ENCODE results near the gene CFAP61.

CFAP61 gene

GRCh38 chr20:20031790-20032189 lies 20.5 kb upstream of the CFAP61 start:
- no peak for ATAC-seq (ENCODE audit: low read depth)

GRCh38 chr20:20034486-20034885 lies 17.8 kb upstream of the CFAP61 start:
- Histone ChIP-seq H3K27ac (ENCODE audit: poor library complexity, severe bottlenecking) (no peak overlapping the region), H3K4me1 (ENCODE audit: insufficient read depth, poor library complexity, severe bottlenecking) (no peaks in the 10 kb centered on the region), H3K9me3 (ENCODE audit: severe bottlenecking) (no peaks in the 10 kb centered on the region), H3K36me3 (ENCODE audit: low read depth) (peaks cover 97% of the 10 kb centered on the region), H3K4me3 (ENCODE audit: severe bottlenecking) (no peak overlapping the region), H3K27me3 (ENCODE audit: insufficient read depth, poor library complexity, severe bottlenecking) (no peaks in the 10 kb centered on the region)
- TF ChIP-seq CTCF (IDR thresholded peaks at IDR 0.05; ENCODE audit: poor library complexity, severe bottlenecking) = no peak
- ATAC-seq (ENCODE audit: low read depth) (no peak), DNase-seq (ENCODE audit: low spot score) (no peak)

More at GRCh38 chr20:20031790-20032189, 20.5 kb upstream of the CFAP61 start:
- H3K4me1 ChIP-seq (ENCODE audit: insufficient read depth, poor library complexity, severe bottlenecking) = no peaks in the 10 kb centered on the region
- H3K27me3 ChIP-seq (ENCODE audit: insufficient read depth, poor library complexity, severe bottlenecking) = no peaks in the 10 kb centered on the region
- H3K4me3 ChIP-seq (ENCODE audit: severe bottlenecking) = no peak overlapping the region
- no peaks in the 10 kb centered on the region for H3K9me3 ChIP-seq (ENCODE audit: severe bottlenecking)
- H3K27ac ChIP-seq (ENCODE audit: poor library complexity, severe bottlenecking) = no peak overlapping the region
- TF ChIP-seq CTCF (IDR thresholded peaks at IDR 0.05; ENCODE audit: poor library complexity, severe bottlenecking) = no peak
- DNase-seq (ENCODE audit: low spot score) = no peak
- peaks cover 100% of the 10 kb centered on the region for H3K36me3 ChIP-seq (ENCODE audit: low read depth)

- Histone ChIP-seq H3K4me3 (ENCODE audit: severe bottlenecking) (no peak overlapping the region), H3K27me3 (ENCODE audit: insufficient read depth, poor library complexity, severe bottlenecking) (no peaks in the 10 kb centered on the region), H3K27ac (ENCODE audit: poor library complexity, severe bottlenecking) (no peak overlapping the region), H3K4me1 (ENCODE audit: insufficient read depth, poor library complexity, severe bottlenecking) (no peaks in the 10 kb centered on the region), H3K36me3 (ENCODE audit: low read depth) (peaks cover 97% of the 10 kb centered on the region), H3K9me3 (ENCODE audit: severe bottlenecking) (no peaks in the 10 kb centered on the region)
- TF ChIP-seq CTCF (IDR thresholded peaks at IDR 0.05; ENCODE audit: poor library complexity, severe bottlenecking) = no peak
- DNase-seq (ENCODE audit: low spot score) (no peak), ATAC-seq (ENCODE audit: low read depth) (no peak)
Measured at GRCh38 chr20:20036756-20037155, 15.6 kb upstream of the CFAP61 start.

DNA sequence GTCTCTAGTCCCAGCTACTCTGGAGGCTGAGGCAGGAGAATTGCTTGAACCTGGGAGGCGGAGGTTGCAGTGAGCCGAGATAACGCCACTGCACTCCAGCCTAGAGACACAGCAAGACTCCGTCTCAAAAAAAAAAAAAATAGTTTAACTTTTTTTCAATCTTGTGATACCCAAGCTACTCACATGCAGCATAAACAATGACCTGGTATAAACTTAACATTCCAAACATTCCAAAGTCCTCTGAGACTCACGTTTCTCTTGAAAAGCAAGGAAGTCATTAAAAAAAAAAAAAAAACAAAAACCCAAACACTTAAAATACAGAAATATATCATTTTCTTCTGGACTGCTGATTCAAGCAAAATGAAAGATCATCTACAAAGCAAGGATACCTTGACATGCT lies 14.4 kb upstream of the CFAP61 start:
- ATAC-seq (ENCODE audit: low read depth) (peak; percentile 22; the same call in 1 of the 3 replicates), DNase-seq (ENCODE audit: low spot score) (no peak)
- Histone ChIP-seq H3K36me3 (ENCODE audit: low read depth) (peaks cover 97% of the 10 kb centered on the region), H3K9me3 (ENCODE audit: severe bottlenecking) (no peaks in the 10 kb centered on the region), H3K27ac (ENCODE audit: poor library complexity, severe bottlenecking) (no peak overlapping the region), H3K4me1 (ENCODE audit: insufficient read depth, poor library complexity, severe bottlenecking) (no peaks in the 10 kb centered on the region), H3K4me3 (ENCODE audit: severe bottlenecking) (no peak overlapping the region), H3K27me3 (ENCODE audit: insufficient read depth, poor library complexity, severe bottlenecking) (no peaks in the 10 kb centered on the region)
- no peak for TF ChIP-seq CTCF (IDR thresholded peaks at IDR 0.05; ENCODE audit: poor library complexity, severe bottlenecking)

DNA sequence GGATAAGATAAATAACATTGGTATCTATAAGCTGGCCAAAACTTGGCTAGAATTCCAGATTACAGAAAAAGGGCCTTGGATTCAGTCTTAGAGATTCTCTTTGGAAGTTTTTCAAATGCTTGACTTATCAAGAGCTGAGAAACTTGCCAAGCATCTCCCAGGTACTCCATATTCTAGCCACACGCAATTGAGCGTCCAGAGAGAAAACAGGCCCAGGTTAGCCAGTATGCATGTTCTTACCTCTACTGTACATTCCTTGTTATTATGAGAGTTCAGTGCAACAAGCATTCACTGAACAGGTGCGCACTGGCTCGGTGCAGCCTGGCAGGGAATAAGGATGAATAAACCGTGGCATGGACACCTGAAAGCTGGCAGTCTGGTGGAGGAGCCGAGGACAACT lies 13.7 kb upstream of the CFAP61 start:
- Histone ChIP-seq H3K4me1 (ENCODE audit: insufficient read depth, poor library complexity, severe bottlenecking) (no peaks in the 10 kb centered on the region), H3K9me3 (ENCODE audit: severe bottlenecking) (no peaks in the 10 kb centered on the region), H3K27ac (ENCODE audit: poor library complexity, severe bottlenecking) (no peak overlapping the region), H3K4me3 (ENCODE audit: severe bottlenecking) (no peak overlapping the region), H3K36me3 (ENCODE audit: low read depth) (peaks cover 97% of the 10 kb centered on the region), H3K27me3 (ENCODE audit: insufficient read depth, poor library complexity, severe bottlenecking) (no peaks in the 10 kb centered on the region)
- DNase-seq (ENCODE audit: low spot score) (no peak), ATAC-seq (ENCODE audit: low read depth) (no peak)
- no peak for TF ChIP-seq CTCF (IDR thresholded peaks at IDR 0.05; ENCODE audit: poor library complexity, severe bottlenecking)
